ENCODE results near the gene BGN.

BGN gene

DNA sequence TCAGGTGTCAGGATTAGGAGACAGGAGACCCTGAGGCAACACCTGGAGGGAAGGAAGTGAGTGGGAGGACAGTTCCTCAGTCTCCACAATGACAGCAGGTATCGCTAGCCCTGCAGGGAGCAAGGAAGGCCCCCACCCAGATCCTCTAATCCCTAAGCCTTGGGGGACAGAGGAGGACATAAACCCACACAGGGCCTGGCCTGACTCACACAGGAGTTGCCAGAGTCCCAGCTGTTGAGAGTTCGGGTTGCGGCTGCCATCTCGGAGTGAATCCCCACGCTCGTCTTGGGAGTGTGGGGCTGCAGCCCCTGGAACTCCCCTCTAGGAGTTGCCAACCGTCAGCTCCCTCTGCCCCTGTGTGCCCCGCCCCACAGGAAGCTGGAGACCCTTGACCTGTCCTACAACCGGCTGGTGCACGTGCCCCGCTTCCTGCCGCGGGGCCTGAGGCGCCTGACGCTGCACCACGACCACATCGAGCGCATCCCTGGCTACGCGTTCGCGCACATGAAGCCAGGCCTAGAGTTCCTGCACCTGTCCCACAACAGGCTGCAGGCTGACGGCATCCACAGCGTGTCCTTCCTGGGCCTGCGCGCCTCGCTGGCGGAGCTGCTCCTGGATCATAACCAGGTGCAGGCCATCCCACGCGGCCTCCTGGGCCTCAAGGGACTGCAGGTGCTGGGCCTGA, 9.2 kb upstream of the BGN start:
- no peak for DNase-seq

DNA sequence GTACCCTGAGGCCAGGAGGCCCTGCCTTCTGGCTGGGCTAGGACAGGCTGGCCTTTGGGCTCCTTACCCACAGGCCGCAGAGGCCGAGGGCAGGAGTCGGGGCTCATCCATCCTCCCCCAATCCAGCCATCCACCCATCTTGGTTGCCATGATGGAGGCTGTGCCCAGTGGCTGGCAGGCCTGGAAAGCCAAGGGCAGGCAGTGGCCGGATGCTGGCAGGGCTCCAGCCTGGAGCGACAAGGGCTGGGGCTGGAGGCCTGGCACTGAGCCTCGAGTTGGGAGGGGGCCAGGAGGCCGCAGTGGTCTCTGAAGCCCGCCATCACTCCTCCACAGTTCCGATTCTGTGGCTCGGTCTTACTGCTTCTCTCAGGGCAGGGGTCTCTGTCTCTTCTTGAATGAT, 8.6 kb upstream of the BGN start:
- no peak for DNase-seq

DNA sequence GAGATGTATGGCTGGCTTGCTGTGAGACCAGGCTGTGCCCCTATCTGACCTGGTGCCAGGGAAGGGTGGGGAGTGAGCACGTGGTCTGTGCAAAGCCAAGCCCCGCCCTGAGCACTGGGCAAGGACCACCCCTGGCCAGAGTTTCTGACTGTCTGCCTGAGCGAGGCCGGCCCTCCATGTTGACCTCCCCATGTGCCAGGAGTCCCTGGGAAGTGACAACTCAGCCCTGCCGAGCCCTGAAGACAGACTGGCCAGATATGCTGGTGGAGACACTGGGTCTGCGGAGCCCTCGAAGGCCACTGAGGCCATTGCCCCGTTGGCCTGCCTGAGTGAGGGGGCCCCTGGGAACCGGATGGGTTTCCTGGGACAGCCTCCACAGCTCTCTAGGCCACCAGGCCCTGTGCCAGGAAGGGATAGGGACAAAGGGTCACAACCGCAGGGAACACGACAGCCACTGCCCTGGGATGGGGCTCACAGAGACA, 7.1 kb upstream of the BGN start:
- no peak for DNase-seq

DNA sequence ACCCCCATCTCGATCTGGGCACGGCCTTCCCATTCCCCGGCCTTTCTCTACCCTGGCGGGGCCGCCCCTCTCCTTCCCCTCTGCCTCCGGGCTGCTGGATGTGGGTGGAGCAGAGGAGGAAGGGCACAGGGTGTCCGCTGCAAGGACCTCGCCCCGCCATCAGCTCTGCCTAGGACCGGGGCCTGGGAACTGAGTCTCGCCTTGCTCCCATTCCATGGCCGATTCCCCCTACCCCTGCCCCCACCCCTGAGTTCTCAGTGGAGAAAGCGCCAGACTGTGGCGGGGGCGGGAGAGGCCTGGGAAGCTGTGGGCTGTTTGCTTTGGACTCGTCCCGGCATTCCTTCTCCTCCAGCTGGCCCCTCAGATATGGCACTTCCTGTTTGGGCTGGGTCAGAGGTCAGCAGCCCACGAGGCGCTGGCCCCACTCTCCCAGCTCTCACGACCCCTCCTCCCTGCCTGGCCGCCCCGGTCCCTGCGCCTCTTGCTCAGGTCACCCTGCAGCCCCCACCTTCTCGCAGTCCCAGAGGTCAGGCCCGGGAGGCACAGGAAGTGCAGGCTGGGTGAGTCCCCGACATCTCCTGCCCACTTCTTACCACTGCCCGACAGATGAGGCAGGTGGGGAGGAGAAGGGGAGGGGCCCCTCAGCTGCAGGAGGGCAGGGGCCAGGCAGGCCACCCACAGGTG, 6.4 kb upstream of the BGN start:
- DNase-seq, result no peak

DNA sequence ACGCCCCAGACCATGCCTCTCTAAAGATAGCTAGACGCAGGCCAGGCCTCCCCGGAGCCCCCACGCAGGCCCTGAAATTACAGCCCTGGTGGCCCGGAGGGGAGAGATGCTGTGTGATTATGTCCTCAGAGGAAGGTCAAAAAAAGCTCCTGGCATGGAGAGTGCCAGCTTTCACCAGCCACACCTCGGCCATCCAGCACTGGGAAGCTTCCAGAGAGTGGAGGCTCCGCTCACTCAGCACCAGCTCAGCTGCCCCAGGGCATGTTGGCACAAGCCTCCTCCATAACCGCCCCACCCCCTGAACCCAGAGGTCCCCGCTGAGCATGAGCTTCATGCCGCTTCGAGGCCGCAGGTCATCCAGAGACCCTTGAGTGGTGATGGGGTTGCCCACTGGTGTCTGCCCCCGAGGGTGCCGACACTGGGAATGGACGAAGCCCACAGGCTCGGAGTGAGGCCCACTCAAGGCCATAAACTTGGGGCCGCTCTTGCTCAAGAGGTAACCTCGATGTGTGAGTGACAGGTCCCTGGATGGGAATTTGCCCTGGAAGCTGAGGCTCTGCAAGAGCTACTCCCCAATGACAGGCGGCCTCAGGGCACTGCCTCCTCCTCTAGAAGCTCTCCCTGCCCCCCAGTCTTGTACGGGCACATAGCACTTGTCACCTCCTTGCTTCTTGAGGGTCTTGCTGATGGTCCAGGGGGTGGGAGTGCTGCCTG, 4.4 kb upstream of the BGN start:
- no peak for DNase-seq

DNA sequence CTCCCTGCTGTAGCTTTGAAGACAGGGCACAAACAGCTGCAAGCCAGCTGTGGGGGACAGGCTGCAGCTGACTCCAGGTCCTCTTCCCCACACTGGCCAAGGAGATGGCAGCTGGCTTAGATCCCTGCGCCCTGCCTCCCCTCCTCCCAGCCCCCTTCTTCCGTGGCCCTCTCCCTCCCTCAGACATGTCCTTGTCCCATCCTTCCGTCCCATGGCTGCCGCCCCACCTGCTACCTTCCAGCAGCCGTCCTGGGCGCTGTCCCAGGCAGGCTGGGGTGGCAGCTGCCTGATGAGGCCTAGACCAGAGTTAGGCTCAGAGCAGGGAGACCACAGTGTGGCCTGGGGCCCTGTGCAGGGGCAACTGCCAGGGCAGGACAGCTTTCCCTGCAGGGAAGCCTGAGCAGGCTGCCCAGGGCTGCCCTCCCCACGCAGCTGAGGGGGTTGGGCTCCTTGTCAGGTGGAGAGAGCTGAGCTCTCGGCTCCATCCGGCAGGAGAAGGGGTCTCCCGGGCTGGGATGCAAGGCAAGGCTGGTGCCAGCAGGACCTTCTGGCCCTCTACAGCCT, 3.3 kb upstream of the BGN start:
- no peak for DNase-seq

DNA sequence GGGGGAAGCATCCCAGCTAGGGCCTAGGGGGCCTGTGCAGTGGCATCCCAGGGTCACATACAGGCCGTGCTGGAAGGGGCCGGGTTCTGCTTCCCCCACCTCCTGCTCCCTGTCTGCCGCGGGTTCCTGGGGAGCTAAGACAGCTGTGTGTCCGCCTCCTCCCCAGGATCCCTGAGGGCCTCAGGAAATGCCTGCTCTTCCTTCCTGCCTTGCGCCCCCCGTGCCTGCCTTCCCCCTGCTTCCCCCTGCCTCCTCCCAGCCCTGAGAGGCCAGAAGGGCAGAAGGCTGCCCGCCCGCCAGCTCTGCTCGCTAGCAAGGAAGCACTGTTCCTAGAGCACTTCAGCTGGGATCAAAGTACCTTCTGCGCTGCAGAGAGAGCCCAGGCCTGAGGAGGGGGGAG, 2.9 kb upstream of the BGN start:
- DNase-seq, result no peak

DNA sequence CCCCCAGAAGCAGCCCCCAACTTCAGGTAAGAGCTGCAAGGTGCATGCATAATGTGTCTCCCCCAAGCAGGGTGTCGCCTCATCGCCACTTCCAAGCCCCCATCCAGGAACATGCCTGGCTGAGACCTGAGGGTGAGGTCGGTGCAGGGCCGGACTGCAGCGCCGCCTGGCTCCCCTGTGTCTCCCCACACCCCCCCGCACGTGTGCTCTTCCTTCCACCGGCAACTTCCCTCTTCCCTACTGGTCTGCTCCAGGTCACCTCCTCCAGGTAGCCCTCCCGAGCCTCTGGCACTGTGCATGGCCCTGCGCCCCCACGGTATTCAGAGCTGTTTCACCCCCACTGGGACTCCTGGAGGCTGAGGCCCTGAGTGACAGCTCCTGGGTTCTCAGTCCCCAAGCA, 2.2 kb upstream of the BGN start:
- DNase-seq, result no peak

DNA sequence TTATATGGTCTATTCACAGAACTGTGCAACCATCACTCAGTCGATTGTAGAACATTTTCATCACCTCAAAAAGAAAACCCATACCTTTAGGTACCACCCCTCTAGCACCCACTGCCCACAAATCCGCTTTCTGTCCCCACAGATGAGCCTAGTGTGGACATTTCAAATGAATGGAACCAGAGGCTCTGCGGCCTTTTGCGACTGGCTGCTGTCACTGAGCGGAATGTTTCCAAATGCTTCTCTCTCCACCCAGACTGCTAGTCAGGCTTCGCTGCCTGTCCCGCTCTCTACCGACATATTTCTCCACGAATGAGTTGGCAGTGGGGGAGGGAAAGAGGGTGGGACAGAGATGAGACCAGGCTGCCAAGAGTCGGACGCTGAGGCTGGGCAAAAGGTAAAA, 1.7 kb upstream of the BGN start:
- DNase-seq, result no peak

DNA sequence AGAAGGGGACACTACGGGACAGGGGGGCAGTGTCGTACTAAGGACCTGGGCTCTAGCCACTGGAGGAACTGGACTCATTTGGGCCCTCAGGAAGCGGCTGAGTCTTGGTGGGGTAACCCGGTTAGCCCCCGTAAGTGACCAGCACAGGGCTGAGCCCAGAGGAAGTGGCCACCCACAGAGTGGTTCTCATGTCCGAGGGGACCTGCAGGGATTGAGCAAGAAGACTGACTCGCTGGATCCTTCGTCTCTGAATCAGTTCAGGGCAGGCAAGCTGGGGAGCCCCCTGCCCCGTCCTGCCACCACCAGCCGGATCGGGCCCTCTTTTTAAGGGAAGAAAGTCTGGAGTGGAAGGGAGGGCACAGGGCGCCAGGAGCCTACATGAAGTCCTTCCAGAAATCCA, 719 bp upstream of the BGN start:
- DNase-seq, result no peak

DNA sequence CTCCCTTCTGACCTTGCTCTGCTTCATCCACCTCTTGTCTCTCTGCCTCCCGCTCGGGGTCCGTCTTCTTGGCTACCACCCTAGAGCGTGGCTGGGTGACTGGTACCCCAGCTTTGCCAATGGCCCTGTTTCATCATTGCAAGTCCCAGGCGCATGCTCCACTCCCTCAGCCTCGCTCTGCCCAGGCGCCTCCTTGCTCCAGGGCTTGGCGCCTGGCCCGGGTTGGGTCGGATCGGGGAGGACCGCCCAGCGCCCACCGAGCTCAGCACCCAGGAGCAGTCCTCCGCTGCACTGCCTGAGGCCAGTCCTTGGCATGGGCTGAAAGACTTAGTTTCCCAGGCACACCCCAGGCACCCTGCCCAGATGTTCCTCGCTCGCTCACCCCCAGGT, 577 bp downstream of the BGN start:
- DNase-seq, result no peak

DNA sequence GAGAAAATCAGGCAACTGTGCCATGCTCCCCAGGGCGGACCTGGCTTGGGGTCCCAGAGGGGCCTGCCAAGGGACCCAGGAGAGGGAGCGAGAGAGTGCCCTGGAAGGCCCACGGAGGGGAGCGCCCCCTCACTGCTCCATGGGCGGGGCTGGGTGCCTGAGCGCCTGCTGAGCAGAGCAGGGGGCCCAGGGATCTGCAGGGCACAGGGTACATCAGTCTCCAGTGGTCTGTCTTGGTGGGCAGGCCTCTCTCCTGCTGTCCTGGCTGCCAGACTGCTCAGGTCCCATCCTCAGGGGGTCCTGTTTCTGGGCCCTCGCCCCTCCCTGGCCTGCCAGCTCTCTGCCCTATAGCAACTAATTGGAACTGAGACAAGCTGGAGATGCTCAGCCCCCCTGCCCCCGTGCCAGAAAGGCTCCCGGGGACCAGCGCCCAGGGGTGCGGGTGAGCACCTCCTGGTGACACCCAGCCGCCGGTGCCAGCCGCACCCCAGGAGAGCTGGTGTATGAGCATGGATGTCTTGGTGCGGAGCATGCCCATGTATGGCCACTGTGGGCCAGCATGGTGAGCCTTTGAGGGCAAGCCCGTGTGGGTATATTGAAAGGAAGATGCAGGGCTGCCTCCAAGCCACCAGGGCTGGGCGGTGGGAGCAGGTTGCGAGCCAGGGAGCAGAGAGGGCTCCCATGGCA, 1.3 kb downstream of the BGN start:
- DNase-seq, result no peak

DNA sequence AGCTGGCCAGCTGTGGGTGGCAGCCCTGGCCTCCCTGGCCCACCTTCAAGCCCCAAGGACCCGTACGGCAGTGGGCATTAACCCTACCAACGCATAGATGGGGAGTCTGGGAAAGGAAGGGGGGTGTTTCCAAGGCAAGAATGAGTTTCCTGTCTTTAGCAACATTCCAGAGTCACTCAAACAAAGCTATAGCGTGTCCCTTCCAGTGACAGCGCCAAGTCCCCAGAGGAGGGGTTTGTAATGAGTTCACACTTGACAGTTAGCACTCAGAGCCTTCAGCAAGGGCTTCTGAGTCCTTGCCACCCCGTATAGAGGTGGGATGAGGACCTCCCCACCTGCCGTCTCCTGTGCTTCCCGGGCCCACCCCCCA, 1.8 kb downstream of the BGN start:
- no peak for DNase-seq

DNA sequence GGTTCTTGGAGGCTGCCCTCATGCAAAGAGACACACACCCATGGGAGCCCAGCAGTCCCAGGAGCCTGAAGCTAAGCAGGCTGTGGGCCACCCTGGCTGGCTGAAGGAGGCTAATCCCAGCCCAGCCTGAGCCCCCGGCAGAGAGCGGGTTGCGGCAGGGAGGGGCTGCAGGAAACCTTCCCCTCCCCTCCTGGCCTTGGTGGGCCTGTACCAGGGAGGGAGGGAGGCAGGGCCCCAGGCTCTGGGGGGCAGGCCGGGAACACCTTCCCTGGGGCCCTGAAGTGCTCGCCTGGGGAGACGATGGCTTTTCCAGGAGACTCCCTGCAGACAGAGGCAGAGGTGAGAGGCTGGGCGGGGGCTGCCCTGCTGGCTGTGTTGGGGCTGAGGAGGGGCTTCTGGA, 3.7 kb downstream of the BGN start:
- DNase-seq, result no peak

DNA sequence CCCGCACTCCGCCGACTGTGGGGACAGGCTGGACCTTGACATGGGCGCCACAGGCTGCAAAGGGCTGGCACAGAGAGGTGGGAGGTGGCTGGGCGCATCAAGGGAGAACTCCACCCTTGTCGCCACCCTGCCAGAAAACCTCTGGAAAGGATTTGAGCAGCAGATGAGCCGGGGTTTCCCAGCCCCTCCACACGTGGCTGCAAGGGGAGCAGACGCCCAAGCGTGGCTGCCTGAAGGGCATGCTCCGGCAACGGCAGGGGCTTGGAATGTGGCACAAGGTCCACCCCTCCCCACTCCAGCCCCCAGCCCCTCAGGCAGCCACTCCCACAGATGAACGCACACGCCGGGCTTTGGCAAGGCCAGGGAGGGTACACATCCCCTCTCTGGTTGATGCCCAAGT, 4.6 kb downstream of the BGN start:
- no peak for DNase-seq

DNA sequence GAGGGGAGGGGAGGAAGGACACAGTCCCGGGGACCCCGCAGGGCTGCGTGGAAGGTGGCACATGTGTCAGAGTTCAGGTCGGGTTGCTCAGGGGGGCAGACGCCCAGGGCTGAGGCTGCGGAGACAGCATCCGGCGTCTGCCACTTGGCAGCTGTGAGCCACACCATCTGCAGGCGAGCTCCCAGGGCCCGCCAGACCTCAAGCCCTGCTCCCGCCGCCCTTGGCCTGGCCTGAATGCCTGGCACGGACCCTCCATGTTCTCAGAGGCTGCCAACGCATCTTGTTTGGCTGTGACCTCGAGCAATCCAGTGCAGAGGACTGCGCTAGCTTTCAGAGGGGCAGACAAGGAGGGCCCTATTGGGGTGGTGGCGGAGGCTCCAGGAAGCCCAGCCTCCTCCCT, 5.1 kb downstream of the BGN start:
- DNase-seq, result no peak

DNA sequence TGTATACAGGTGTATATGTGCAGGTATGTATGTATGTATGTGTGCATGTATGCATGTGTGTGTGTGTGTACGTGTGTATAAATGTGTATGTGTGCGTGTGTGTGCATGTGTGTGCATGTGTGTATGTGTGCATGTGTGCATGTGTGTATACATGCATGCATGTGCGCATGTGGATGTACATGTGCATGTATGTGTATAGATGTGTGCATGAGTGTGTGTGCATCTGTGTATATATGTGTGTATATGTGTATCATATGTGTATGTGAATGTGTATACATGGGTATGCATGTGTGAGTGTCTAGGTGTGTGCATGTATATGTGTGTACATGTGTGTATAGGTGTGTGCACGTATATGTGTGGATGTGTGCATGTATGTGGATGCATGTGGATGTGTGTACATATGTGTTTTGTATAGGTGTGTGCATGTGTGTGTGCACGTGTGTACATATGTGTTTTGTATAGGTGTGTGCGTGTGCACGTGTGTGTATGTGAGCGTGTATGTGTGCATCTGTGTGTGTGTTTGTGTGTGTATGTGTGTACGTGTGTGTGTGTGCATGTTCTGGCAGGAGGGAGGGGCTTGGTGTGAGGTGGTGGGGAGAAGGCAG, 6.0 kb downstream of the BGN start:
- DNase-seq, result no peak

DNA sequence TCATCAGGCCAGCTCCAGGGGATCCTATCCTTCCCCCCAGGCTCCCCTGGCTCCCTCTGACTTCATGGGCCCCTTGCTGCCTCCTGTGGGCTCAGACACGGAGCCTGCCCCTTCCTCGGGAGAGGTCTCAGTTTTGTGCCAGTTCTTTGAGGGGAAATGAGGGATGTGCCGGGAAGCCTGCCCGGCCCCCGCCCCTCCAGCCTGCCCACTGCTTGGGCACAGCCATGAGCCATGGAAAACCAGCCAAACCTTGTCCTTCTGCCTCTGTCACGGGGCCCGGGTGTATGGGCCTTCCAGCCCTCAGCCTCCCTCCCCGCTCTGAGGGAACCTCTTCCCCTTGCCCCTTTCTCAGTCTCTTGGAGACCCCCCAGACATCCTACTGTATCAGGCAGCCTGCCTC, 6.8 kb downstream of the BGN start:
- DNase-seq, result no peak

DNA sequence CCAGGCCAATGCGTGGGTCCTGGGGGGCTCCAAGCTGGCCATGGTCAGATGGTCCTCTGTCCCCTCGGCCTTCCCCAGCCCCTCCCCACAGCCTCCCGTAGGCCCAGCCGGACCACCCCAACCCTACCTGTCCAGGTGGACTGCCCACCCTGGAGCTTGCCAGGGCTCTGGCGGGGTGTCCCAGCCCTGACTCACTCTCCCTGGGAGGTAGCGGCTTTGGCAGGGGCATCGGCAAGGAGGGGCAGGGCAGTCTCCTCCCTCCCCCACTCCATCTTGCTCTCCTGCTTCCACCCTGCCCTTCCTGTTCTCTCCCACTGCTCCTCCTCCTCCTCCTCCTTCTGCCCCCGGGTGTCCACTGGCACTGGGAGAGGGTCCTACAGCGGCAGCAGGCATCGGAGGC, 7.4 kb downstream of the BGN start:
- no peak for DNase-seq

DNA sequence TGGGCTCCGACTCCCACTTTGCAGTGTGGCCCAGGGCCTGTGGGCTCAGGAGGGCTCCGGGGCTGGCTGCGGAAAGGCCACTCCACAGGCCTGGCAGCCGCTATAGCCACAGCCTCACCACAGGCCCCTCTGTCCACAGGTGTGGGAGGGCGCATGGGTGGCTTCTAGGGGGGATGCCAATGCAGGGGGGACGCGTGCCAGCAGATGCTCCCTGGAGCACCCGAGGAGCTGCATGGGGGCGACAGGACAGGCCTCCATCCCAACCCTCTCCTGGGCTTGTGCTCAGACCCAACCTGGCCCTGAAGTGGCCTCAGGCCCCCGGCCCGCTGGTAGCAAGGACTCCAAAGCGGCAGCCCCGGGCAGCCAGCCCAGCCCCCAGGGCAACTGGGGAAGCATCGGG, 8.0 kb downstream of the BGN start:
- no peak for DNase-seq

DNA sequence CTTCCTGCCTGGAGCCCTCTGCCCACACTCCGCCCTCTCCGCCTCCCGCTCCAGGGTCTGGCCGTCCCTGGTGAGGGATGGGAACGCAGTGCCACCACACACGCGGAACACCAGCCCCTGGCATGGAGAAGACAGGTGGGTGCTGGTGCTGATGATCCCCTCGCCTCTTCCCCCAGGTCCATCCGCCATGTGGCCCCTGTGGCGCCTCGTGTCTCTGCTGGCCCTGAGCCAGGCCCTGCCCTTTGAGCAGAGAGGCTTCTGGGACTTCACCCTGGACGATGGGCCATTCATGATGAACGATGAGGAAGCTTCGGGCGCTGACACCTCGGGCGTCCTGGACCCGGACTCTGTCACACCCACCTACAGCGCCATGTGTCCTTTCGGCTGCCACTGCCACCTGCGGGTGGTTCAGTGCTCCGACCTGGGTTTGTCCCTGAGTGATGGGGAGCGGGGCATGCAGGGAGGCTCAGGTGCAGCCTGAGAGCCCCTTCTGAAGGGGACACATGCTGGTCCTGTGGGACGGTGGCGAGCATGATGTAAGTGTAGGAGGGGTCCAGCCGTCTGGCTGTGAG, 9.8 kb downstream of the BGN start:
- DNase-seq, result no peak

DNA sequence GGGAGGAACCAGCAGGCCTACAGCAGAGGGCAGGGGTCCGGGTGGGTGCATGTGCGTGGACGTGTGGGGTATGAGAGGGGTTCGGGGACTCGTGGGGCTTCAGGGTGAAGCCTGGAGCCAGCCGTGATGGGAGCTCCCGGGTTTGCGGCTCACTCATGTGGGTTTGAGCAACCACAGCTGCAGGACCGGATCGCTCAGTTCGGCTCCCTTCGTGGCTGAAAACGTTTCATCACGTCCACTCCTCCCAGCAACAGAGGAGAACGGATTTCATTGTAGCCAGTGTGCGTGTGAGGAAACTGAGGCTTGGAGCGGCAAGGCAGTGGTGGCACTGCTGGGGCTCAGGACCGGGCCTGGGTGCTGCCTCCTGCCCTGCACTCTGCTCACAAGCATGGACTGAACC, 10.6 kb downstream of the BGN start:
- no peak for DNase-seq
